ENCODE measurements around the gene HCN1. TPM values are rescaled to one million over a fixed set of nuclear protein-coding genes. Genes with fewer than 3 reads are reported as not detected.
"Not testable (repeated sequence)": the region's sequence is repeated elsewhere in the genome, so short reads cannot be mapped to it uniquely, and the experiment has no call there.

The HCN1 gene
- total RNA-seq, 1 experiment from 2014 or later = not detected

DNA sequence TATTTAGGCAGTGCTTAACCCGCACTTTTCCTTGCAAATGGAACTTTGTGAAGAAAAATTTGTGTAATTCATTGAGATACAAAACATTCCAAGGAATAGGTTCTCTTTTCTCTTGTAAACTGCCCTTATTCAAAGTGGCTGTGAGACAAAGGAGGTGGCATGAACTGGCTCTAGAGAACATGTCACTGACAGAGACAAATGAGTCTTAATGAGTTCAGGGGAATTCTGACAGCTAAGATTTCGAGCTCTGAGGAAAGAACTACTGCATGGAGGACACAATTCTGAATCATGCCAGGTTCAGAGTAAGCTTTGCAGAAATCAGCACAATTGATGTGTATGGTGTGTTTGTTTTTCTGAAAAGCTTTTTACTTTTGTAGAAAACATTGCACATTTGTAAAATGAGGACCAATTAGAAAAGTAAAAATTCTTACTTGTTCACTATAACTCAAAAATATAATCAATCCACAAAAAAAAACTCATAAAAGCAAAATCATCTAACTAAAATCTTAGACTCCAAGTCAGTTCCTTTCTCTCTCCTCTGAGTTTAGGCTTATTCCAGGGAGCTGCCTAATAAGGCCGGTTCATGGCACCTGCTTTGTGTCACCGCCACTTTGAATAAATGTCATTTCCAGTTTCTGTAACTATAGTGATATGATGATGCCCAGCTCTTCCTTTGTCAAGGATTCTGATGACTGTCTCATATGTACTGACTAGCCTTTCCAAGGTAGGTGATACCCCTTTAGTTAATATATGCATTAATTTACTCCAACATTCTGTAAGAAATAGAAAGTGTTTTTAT lies 163.2 kb downstream of the HCN1 start:
- Histone ChIP-seq H3K27ac (ENCODE audit: low read length) (no peak overlapping the region), H3K36me3 (ENCODE audit: insufficient read depth, low read length) (no peaks in the 10 kb centered on the region), H3K9me2 (replicated peaks; ENCODE audit: insufficient read depth, low read length) (no peaks in the 10 kb centered on the region), H3K27me3 (ENCODE audit: low read length) (no peaks in the 10 kb centered on the region), H3K79me2 (ENCODE audit: low read length) (no peaks in the 10 kb centered on the region), H3K4me3 (ENCODE audit: low read length) (no peak overlapping the region), H3K4me2 (ENCODE audit: low read depth, low read length, poor library complexity, severe bottlenecking) (no peak overlapping the region), H3K9ac (ENCODE audit: low read length) (no peak overlapping the region), H3K9me3 (ENCODE audit: low read length) (peaks cover 22% of the 10 kb centered on the region), H2AFZ (ENCODE audit: low read length) (no peak overlapping the region), H3K4me1 (ENCODE audit: low read length) (no peaks in the 10 kb centered on the region), H4K20me1 (ENCODE audit: insufficient read depth, low read depth, low read length) (no peaks in the 10 kb centered on the region)
- no peak for DNase-seq

DNA sequence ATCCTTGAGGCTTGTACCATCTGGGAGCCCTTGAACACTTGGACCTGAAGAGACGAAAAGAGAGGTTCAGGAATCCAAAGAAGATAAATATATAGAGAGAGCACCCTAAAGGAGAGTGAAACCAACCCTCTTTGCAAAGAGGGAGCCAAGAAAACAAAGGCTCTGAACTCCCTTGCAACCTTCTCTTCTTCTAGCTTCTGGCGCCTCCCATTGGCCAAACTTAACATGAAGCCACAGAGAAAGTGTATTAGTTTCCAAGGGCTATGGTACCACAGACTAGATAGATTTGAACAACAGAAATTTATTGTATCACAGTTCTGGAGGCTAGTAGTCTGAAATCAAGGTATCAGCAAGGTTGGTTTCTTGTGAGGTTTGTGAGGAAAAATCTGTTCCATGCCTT lies 175.1 kb downstream of the HCN1 start:
- H4K20me1 ChIP-seq (ENCODE audit: insufficient read depth, low read depth, low read length) = no peaks in the 10 kb centered on the region
- H3K27me3 ChIP-seq (ENCODE audit: low read length) = no peaks in the 10 kb centered on the region
- H3K27ac ChIP-seq (ENCODE audit: low read length) = no peak overlapping the region
- peaks cover 15% of the 10 kb centered on the region for H3K9me3 ChIP-seq (ENCODE audit: low read length)
- H3K9me2 ChIP-seq (replicated peaks; ENCODE audit: insufficient read depth, low read length) = no peaks in the 10 kb centered on the region
- no peak overlapping the region for H3K4me2 ChIP-seq (ENCODE audit: low read depth, low read length, poor library complexity, severe bottlenecking)
- no peak overlapping the region for H3K4me3 ChIP-seq (ENCODE audit: low read length)
- DNase-seq = peak; percentile 56
- H3K36me3 ChIP-seq (ENCODE audit: insufficient read depth, low read length) = no peaks in the 10 kb centered on the region
- H2AFZ ChIP-seq (ENCODE audit: low read length) = no peak overlapping the region
- H3K79me2 ChIP-seq (ENCODE audit: low read length) = no peaks in the 10 kb centered on the region
- no peak overlapping the region for H3K9ac ChIP-seq (ENCODE audit: low read length)
- no peaks in the 10 kb centered on the region for H3K4me1 ChIP-seq (ENCODE audit: low read length)

DNA sequence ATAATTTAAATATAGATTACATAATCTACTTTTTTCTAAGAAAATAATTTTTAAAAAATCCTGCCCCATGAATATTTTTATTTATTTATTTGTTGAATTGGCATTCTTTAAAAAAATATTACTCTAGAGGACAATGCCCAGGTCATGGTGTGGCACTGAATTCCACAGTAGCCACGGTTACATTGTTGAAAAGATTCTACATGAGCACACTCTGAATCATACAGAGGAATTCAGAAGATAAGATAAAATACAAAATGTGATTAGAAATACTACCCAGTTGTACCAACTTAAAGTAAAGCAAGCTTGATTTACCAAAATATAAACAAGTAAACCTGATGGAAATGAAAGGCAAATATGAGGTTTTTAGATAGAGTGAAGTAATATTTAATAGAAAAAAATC lies 183.7 kb downstream of the HCN1 start:
- no peaks in the 10 kb centered on the region for H3K9me2 ChIP-seq (replicated peaks; ENCODE audit: insufficient read depth, low read length)
- H3K27ac ChIP-seq (ENCODE audit: low read length) = no peak overlapping the region
- no peaks in the 10 kb centered on the region for H3K79me2 ChIP-seq (ENCODE audit: low read length)
- H3K36me3 ChIP-seq (ENCODE audit: insufficient read depth, low read length) = no peaks in the 10 kb centered on the region
- peaks cover 26% of the 10 kb centered on the region for H3K9me3 ChIP-seq (ENCODE audit: low read length)
- no peaks in the 10 kb centered on the region for H3K4me1 ChIP-seq (ENCODE audit: low read length)
- no peaks in the 10 kb centered on the region for H3K27me3 ChIP-seq (ENCODE audit: low read length)
- H3K4me3 ChIP-seq (ENCODE audit: low read length) = no peak overlapping the region
- H3K9ac ChIP-seq (ENCODE audit: low read length) = no peak overlapping the region
- no peak overlapping the region for H3K4me2 ChIP-seq (ENCODE audit: low read depth, low read length, poor library complexity, severe bottlenecking)
- H4K20me1 ChIP-seq (ENCODE audit: insufficient read depth, low read depth, low read length) = no peaks in the 10 kb centered on the region
- DNase-seq = no peak
- no peak overlapping the region for H2AFZ ChIP-seq (ENCODE audit: low read length)

DNA sequence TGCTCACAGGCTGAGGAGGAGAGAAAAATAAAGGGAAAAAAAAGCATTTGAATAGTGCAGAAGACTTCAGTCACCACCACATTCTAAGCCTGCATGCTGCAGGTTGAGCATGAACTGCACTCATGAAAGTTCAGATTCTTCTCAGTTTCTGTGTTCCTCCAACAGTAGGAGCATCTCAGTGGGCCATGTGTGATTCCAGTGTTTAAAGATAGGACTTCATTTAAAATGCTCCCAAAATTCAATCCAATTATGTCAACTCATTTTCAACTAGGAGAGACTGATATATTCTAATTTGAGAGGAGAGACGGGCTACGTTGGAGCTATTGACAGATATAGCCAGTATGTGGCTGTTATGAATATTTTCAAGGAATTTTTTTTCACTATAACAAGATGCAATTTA lies 186.8 kb downstream of the HCN1 start:
- Histone ChIP-seq H3K27ac (ENCODE audit: low read length) (no peak overlapping the region), H3K79me2 (ENCODE audit: low read length) (no peaks in the 10 kb centered on the region), H2AFZ (ENCODE audit: low read length) (no peak overlapping the region), H3K9me2 (replicated peaks; ENCODE audit: insufficient read depth, low read length) (no peaks in the 10 kb centered on the region), H3K9ac (ENCODE audit: low read length) (no peak overlapping the region), H4K20me1 (ENCODE audit: insufficient read depth, low read depth, low read length) (no peaks in the 10 kb centered on the region), H3K4me3 (ENCODE audit: low read length) (no peak overlapping the region), H3K4me1 (ENCODE audit: low read length) (no peaks in the 10 kb centered on the region), H3K9me3 (ENCODE audit: low read length) (peaks cover 27% of the 10 kb centered on the region), H3K36me3 (ENCODE audit: insufficient read depth, low read length) (no peaks in the 10 kb centered on the region), H3K27me3 (ENCODE audit: low read length) (no peaks in the 10 kb centered on the region), H3K4me2 (ENCODE audit: low read depth, low read length, poor library complexity, severe bottlenecking) (no peak overlapping the region)
- DNase-seq = no peak

DNA sequence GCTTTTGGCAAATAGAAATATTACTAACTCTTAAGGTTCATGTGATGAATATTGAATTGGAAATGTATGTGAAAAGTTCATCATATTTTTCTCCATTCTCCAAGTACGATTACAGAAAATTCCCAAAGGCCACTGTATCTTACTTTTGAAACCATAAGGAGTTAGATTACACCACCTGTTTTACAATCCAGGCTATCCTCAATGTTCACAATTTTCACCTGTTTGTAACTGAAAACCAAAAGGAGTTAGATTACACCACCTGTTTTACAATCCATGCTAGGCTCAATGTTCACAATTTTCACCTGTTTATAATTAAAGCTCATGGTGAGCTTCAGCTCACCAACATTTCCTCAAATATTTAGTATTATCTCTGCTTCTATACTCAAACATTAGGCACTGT lies 188.0 kb downstream of the HCN1 start:
- no peaks in the 10 kb centered on the region for H4K20me1 ChIP-seq (ENCODE audit: insufficient read depth, low read depth, low read length)
- no peaks in the 10 kb centered on the region for H3K79me2 ChIP-seq (ENCODE audit: low read length)
- no peak overlapping the region for H3K4me3 ChIP-seq (ENCODE audit: low read length)
- no peaks in the 10 kb centered on the region for H3K36me3 ChIP-seq (ENCODE audit: insufficient read depth, low read length)
- H3K9me2 ChIP-seq (replicated peaks; ENCODE audit: insufficient read depth, low read length) = no peaks in the 10 kb centered on the region
- no peak overlapping the region for H2AFZ ChIP-seq (ENCODE audit: low read length)
- no peaks in the 10 kb centered on the region for H3K27me3 ChIP-seq (ENCODE audit: low read length)
- H3K9me3 ChIP-seq (ENCODE audit: low read length) = peaks cover 24% of the 10 kb centered on the region
- H3K27ac ChIP-seq (ENCODE audit: low read length) = no peak overlapping the region
- no peaks in the 10 kb centered on the region for H3K4me1 ChIP-seq (ENCODE audit: low read length)
- no peak overlapping the region for H3K9ac ChIP-seq (ENCODE audit: low read length)
- DNase-seq = no peak
- H3K4me2 ChIP-seq (ENCODE audit: low read depth, low read length, poor library complexity, severe bottlenecking) = no peak overlapping the region

DNA sequence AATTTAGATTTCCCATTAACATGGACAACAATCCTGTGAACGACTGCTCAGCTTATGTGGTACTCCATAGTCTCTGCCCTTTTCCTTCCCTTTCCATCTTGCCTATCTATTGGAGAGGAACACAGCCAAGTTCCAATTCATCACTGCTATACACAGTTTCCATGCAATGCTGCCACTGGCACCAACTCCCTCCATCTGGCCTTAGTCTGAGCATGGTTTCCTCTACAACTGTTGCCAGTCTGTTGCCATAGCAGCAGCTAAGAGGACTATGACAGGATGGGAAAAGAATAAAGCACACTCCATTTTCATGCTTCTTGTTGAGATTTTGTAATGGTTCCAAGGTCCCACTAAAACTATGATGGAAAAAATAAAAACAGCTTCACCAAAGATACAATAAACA lies 189.0 kb downstream of the HCN1 start:
- H3K9me2 ChIP-seq (replicated peaks; ENCODE audit: insufficient read depth, low read length) = no peaks in the 10 kb centered on the region
- no peak for DNase-seq
- H3K36me3 ChIP-seq (ENCODE audit: insufficient read depth, low read length) = no peaks in the 10 kb centered on the region
- H3K4me3 ChIP-seq (ENCODE audit: low read length) = no peak overlapping the region
- no peaks in the 10 kb centered on the region for H3K79me2 ChIP-seq (ENCODE audit: low read length)
- no peak overlapping the region for H2AFZ ChIP-seq (ENCODE audit: low read length)
- H3K4me2 ChIP-seq (ENCODE audit: low read depth, low read length, poor library complexity, severe bottlenecking) = no peak overlapping the region
- no peak overlapping the region for H3K27ac ChIP-seq (ENCODE audit: low read length)
- no peaks in the 10 kb centered on the region for H3K27me3 ChIP-seq (ENCODE audit: low read length)
- H3K9ac ChIP-seq (ENCODE audit: low read length) = no peak overlapping the region
- H3K4me1 ChIP-seq (ENCODE audit: low read length) = no peaks in the 10 kb centered on the region
- peaks cover 27% of the 10 kb centered on the region for H3K9me3 ChIP-seq (ENCODE audit: low read length)
- H4K20me1 ChIP-seq (ENCODE audit: insufficient read depth, low read depth, low read length) = no peaks in the 10 kb centered on the region

DNA sequence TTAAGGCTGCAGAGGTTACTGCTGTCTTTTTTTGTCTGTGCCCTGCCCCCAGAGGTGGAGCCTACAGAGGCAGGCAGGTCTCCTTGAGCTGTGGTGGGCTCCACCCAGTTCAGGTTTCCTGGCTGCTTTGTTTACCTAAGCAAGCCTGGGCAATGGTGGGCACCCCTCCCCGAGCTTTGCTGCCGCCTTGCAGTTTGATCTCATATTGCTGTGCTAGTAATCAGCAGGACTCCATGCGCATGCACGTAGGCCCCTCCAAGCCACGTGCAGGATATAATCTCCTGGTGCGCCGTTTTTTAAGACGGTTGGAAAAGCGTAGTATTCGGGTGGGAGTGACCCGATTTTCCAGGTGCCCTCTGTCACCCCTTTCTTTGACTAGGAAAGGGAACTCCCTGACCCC lies 197.2 kb downstream of the HCN1 start:
- not testable (repeated sequence) for H2AFZ ChIP-seq (ENCODE audit: low read length); H4K20me1 ChIP-seq (ENCODE audit: insufficient read depth, low read depth, low read length); DNase-seq; H3K4me3 ChIP-seq (ENCODE audit: low read length); H3K27ac ChIP-seq (ENCODE audit: low read length); H3K4me2 ChIP-seq (ENCODE audit: low read depth, low read length, poor library complexity, severe bottlenecking); H3K27me3 ChIP-seq (ENCODE audit: low read length); H3K9me3 ChIP-seq (ENCODE audit: low read length); H3K36me3 ChIP-seq (ENCODE audit: insufficient read depth, low read length); H3K4me1 ChIP-seq (ENCODE audit: low read length); H3K9me2 ChIP-seq (replicated peaks; ENCODE audit: insufficient read depth, low read length); H3K9ac ChIP-seq (ENCODE audit: low read length); H3K79me2 ChIP-seq (ENCODE audit: low read length)

DNA sequence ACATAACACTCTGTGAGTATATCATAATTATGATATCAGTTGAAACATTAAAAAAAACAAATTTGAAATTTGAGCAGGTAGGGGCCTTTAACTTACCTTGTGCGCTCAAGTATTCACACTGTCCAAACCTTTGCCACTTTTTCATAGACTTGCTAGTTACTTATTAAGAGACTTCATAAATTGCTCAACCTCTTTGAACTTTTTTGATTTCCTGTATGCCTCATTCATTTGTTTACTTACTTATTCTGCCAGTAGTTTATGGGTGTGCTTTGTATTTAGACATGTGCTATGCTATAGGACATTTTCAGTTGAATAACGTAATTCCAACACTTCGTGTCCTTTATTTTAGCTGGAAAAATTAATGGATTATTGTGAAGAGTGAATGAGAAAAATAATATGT lies 204.8 kb downstream of the HCN1 start:
- Histone ChIP-seq H3K27me3 (ENCODE audit: low read length) (no peaks in the 10 kb centered on the region), H2AFZ (ENCODE audit: low read length) (no peak overlapping the region), H3K9me2 (replicated peaks; ENCODE audit: insufficient read depth, low read length) (no peaks in the 10 kb centered on the region), H3K36me3 (ENCODE audit: insufficient read depth, low read length) (no peaks in the 10 kb centered on the region), H3K4me1 (ENCODE audit: low read length) (no peaks in the 10 kb centered on the region), H3K9me3 (ENCODE audit: low read length) (peaks cover 11% of the 10 kb centered on the region), H3K27ac (ENCODE audit: low read length) (no peak overlapping the region), H3K4me2 (ENCODE audit: low read depth, low read length, poor library complexity, severe bottlenecking) (no peak overlapping the region), H3K9ac (ENCODE audit: low read length) (no peak overlapping the region), H4K20me1 (ENCODE audit: insufficient read depth, low read depth, low read length) (no peaks in the 10 kb centered on the region), H3K4me3 (ENCODE audit: low read length) (no peak overlapping the region), H3K79me2 (ENCODE audit: low read length) (no peaks in the 10 kb centered on the region)
- DNase-seq = no peak

All from Karpas-422 (cell line).